Vagina (tissue), 2 donors: ENCODE measurements around the gene OR4D9.

Source experiments
- POLR2A ChIP-seq, 2 donors: fragments of 450-650 bp; IDR thresholded peaks; one replicate each; pipeline ENCODE4 v1.6.1; 2017; ENCODE audit warnings: antibody characterized with exemption in 2 of 2, mild to moderate bottlenecking in 2 of 2, moderate library complexity in 2 of 2
- POLR2AphosphoS5 ChIP-seq, 2 donors: sonication (generic); formaldehyde crosslinking; IDR thresholded peaks; one replicate each; pipeline ENCODE4 v1.9.0; 2017; ENCODE audit warnings: antibody characterized with exemption in 2 of 2, mild to moderate bottlenecking in 2 of 2, low read depth in 1 of 2; ENCODE audit not compliant: insufficient read depth in 1 of 2
- TF ChIP-seq, protein P1 (sequence below), 3 experiments: fragments of 450-650 bp in 2 of 3; fragments of 200-600 bp in 1 of 3; sonication (generic) in 1 of 3; IDR thresholded peaks; one replicate each; pipeline ENCODE4 v1.5.1; 2017 to 2019; ENCODE audit warnings: antibody characterized with exemption in 3 of 3, mild to moderate bottlenecking in 2 of 3, moderate library complexity in 2 of 3

DNA sequence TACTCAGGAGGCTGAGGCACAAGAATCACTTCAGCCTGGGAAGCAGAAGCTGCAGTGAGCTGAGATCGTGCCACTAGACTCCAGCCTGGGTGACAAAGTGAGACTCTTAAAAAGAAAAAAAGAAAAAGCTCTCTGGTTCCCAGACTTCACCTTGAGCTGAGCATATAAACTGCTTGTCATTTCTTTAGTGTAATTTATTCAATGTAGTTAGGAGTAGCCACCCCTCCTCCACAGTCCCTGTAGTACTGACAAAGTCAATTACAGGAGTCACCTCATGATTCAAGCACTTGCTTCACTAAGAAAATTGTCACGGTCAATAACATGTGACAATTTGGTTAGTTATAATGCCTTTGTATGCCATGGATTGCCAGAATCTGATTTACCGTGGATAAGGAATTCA, 31.0 kb upstream of the OR4D9 start:
- TF ChIP-seq, protein P1, sequence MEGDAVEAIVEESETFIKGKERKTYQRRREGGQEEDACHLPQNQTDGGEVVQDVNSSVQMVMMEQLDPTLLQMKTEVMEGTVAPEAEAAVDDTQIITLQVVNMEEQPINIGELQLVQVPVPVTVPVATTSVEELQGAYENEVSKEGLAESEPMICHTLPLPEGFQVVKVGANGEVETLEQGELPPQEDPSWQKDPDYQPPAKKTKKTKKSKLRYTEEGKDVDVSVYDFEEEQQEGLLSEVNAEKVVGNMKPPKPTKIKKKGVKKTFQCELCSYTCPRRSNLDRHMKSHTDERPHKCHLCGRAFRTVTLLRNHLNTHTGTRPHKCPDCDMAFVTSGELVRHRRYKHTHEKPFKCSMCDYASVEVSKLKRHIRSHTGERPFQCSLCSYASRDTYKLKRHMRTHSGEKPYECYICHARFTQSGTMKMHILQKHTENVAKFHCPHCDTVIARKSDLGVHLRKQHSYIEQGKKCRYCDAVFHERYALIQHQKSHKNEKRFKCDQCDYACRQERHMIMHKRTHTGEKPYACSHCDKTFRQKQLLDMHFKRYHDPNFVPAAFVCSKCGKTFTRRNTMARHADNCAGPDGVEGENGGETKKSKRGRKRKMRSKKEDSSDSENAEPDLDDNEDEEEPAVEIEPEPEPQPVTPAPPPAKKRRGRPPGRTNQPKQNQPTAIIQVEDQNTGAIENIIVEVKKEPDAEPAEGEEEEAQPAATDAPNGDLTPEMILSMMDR (IDR thresholded peaks at IDR 0.05), result no peak
- TF ChIP-seq POLR2A (IDR thresholded peaks at IDR 0.05) (no peak), POLR2AphosphoS5 (IDR thresholded peaks at IDR 0.05; ENCODE audit: insufficient read depth in 1 of 2, low read depth in 1 of 2) (no peak)
